C4-2B (cell line): ENCODE measurements around the gene MTA1.

Experiments
- ZFX ChIP-seq: fragments of 450-650 bp; IDR thresholded peaks from 2 replicates; pipeline ENCODE4 v1.6.1; 2017
- TF ChIP-seq, protein P1 (sequence below): fragments of 450-650 bp; conservative IDR thresholded peaks from 2 replicates; pipeline ENCODE4 v1.5.1; 2017; ENCODE audit warnings: mild to moderate bottlenecking

DNA sequence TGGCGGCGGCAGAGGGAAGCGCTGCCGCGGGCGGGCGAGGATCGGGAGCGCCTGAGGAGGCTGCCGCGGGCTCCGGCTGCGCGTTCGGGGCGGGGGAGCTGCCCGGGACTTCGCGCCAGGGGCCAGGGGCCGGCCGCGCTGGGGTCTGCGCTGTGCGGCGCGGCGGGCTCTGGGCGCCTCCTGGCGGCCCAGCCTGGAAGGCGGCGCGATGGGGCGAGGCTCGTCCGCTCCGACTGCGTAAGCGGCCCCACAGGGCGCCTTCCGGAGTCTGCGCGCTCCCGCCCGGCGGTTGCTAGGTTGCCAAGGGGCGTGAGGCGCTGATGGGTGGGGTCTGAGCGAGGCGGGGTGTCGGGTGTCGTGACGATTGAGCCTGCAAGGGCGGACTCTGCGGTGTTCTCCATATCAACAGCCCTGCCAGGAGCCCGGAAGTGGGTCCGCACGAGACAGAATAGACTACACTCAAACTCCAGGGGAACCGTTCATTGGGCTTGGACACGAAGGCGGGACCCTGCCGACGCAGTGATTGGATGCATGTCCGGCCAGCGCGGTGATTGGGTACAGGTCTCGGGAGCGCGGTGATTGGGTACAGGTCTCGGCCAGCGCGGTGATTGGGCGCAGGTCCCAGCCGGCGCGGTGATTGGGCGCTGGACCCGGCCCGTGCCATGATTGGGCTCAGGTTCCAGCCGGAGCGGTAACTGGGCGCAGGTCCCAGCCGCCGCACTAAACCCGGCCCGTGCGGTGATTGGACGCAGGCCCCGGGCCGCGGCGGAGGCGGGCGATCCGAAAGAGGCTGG is 71.1 kb downstream of the MTA1 start, which contains the start of gene TEDC1:
- TF ChIP-seq, protein P1, sequence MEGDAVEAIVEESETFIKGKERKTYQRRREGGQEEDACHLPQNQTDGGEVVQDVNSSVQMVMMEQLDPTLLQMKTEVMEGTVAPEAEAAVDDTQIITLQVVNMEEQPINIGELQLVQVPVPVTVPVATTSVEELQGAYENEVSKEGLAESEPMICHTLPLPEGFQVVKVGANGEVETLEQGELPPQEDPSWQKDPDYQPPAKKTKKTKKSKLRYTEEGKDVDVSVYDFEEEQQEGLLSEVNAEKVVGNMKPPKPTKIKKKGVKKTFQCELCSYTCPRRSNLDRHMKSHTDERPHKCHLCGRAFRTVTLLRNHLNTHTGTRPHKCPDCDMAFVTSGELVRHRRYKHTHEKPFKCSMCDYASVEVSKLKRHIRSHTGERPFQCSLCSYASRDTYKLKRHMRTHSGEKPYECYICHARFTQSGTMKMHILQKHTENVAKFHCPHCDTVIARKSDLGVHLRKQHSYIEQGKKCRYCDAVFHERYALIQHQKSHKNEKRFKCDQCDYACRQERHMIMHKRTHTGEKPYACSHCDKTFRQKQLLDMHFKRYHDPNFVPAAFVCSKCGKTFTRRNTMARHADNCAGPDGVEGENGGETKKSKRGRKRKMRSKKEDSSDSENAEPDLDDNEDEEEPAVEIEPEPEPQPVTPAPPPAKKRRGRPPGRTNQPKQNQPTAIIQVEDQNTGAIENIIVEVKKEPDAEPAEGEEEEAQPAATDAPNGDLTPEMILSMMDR, result peak; percentile 95
- TF ChIP-seq ZFX, result no peak
